Stimulated activated CD8-positive, alpha-beta memory T cell treated with anti-CD3 and anti-CD28 coated beads, Interleukin-12 subunit alpha, Interleukin-12 subunit beta, amount 100 ng/mL, for 4 hours (primary cell): ENCODE data around the gene CLASRP.

Source experiments
- DNase-seq: peaks from one replicate; pipeline ENCODE4 v3.0.0-alpha.2; 2020; ENCODE audit warnings: low read depth

CLASRP gene

GRCh38 chr19:45063851-45064801, 25.3 kb downstream of the CLASRP start:
- DNase-seq = no peak

GRCh38 chr19:45066921-45067661, 28.2 kb downstream of the CLASRP start:
- DNase-seq = no peak

GRCh38 chr19:45068041-45068440, 29.2 kb downstream of the CLASRP start:
- DNase-seq = no peak

GRCh38 chr19:45069056-45069455, 30.2 kb downstream of the CLASRP start:
- no peak for DNase-seq

- no peak for DNase-seq
Observed at GRCh38 chr19:45070214-45070613, 31.4 kb downstream of the CLASRP start.

- DNase-seq = no peak
Observed at GRCh38 chr19:45070861-45071544, 32.2 kb downstream of the CLASRP start.

GRCh38 chr19:45071545-45071938, 32.7 kb downstream of the CLASRP start:
- DNase-seq = no peak

- no peak for DNase-seq
Observed at GRCh38 chr19:45071969-45072790, 33.3 kb downstream of the CLASRP start.

- DNase-seq = no peak
Observed at GRCh38 chr19:45074744-45075300, 36.0 kb downstream of the CLASRP start.

- peak; percentile 29 for DNase-seq
Observed at GRCh38 chr19:45075301-45076028, 36.6 kb downstream of the CLASRP start.

- peak; percentile 65 for DNase-seq
Observed at GRCh38 chr19:45076029-45076850, 37.4 kb downstream of the CLASRP start, which contains the start of gene ZNF296. Gene ZNF296 (minus strand): TSS chr19:45076478. CDS start chr19:45076373, 105 bp downstream.

- DNase-seq = no peak
Observed at GRCh38 chr19:45076851-45077730, 38.2 kb downstream of the CLASRP start.

GRCh38 chr19:45078390-45079062, 39.7 kb downstream of the CLASRP start:
- no peak for DNase-seq

- DNase-seq = peak; percentile 73
Observed at GRCh38 chr19:45079063-45079910, 40.4 kb downstream of the CLASRP start, which contains the start of gene GEMIN7. Gene GEMIN7 (plus strand): TSS chr19:45079260. CDS start chr19:45090115, 10,855 bp downstream.

- no peak for DNase-seq
Observed at GRCh38 chr19:45079911-45080370, 41.1 kb downstream of the CLASRP start.

GRCh38 chr19:45082170-45082569, 43.3 kb downstream of the CLASRP start:
- no peak for DNase-seq

GRCh38 chr19:45086480-45086879, 47.6 kb downstream of the CLASRP start:
- DNase-seq = no peak
